Stimulated activated CD4-positive, alpha-beta T cell treated with anti-CD3 and anti-CD28 coated beads, TNF-alpha, amount 100 ng/mL, for 1 hour (primary cell): ENCODE results near the gene PTPN11.

ENCODE experiments used
- DNase-seq, 3 donors: peaks; one replicate each; pipeline ENCODE4 v3.0.0-alpha.2; 2020; ENCODE audit warnings: low read depth in 3 of 3, low spot score in 1 of 3

Gene PTPN11

GRCh38 chr12:112538740-112539139 lies 120.0 kb downstream of the PTPN11 start:
- DNase-seq = no peak

GRCh38 chr12:112539221-112539620 lies 120.5 kb downstream of the PTPN11 start:
- DNase-seq = no peak

GRCh38 chr12:112540021-112540420 lies 121.3 kb downstream of the PTPN11 start:
- no peak for DNase-seq

GRCh38 chr12:112543751-112544150 lies 125.0 kb downstream of the PTPN11 start:
- DNase-seq = no peak

GRCh38 chr12:112546339-112546738 lies 127.6 kb downstream of the PTPN11 start:
- DNase-seq = no peak

GRCh38 chr12:112546996-112547395 lies 128.2 kb downstream of the PTPN11 start:
- DNase-seq = no peak

GRCh38 chr12:112549031-112549430 lies 130.3 kb downstream of the PTPN11 start:
- no peak for DNase-seq

GRCh38 chr12:112551681-112552080 lies 132.9 kb downstream of the PTPN11 start:
- no peak for DNase-seq

- no peak for DNase-seq
Measured at GRCh38 chr12:112555621-112556233, 137.0 kb downstream of the PTPN11 start.

GRCh38 chr12:112557951-112558630 lies 139.3 kb downstream of the PTPN11 start:
- DNase-seq = no peak
